Liver (tissue), 3 donors: ENCODE data around the gene NFAT5.

Experiments
- CTCF ChIP-seq: fragments of 150-350 bp; IDR thresholded peaks from 2 replicates; pipeline ENCODE4 v1.5.1; 2017; ENCODE audit warnings: improper control_type of control experiment, low read depth, low read length; ENCODE audit not compliant: missing input control
- GABPA ChIP-seq, 2 donors: IDR thresholded peaks in 1 of 2; conservative IDR thresholded peaks in 1 of 2; 2 replicates each; pipeline ENCODE4 v1.6.1; 2016; ENCODE audit warnings: antibody characterized with exemption in 2 of 2, mild to moderate bottlenecking in 1 of 2, moderate library complexity in 1 of 2
- REST ChIP-seq: IDR thresholded peaks from 2 replicates; pipeline ENCODE4 v1.6.1; 2016; ENCODE audit warnings: antibody characterized with exemption, mild to moderate bottlenecking
- donor health status: healthy.
- donor health status: healthy.

- no peak for TF ChIP-seq CTCF
- TF ChIP-seq GABPA (IDR thresholded peaks at IDR 0.05 in 1 of 2, conservative IDR thresholded peaks at IDR 0.05 in 1 of 2), result no peak
- no peak for TF ChIP-seq REST
Observed at GRCh38 chr16:69523566-69524305, 42.0 kb upstream of the NFAT5 start.
